ENCODE data around the gene KIFAP3.

DNA sequence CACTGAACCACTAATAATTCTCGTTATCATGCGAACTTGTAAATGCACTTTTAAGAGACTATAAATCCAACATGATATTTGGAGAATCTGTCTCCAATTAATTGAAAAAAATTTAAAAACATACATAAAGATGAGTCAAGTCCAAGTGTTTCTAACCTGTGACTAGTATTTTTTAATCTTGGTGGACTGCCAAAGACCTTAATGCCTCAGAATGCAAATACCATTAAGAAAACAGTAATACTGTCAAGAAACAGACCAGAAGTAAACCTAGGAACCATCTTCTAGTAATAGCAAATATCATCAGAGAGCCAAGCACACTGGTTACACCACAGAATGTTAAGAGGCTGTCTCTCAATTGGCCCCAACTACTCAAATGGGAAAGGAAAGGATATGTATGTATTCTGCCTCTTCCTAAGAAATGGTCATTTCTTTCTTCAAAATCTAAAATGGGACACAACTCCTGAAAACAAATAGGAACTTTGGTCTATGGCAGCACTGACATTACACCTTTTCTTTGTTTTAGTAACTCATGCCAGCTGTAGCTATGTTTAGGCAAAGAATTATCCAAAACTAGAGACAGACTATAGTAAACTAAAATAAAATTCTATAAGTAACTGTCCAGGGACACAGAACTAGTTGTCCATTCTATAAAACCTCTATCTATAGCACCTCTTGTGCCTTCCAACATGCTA lies 196.5 kb downstream of the KIFAP3 start:
- TF ChIP-seq, protein P1, sequence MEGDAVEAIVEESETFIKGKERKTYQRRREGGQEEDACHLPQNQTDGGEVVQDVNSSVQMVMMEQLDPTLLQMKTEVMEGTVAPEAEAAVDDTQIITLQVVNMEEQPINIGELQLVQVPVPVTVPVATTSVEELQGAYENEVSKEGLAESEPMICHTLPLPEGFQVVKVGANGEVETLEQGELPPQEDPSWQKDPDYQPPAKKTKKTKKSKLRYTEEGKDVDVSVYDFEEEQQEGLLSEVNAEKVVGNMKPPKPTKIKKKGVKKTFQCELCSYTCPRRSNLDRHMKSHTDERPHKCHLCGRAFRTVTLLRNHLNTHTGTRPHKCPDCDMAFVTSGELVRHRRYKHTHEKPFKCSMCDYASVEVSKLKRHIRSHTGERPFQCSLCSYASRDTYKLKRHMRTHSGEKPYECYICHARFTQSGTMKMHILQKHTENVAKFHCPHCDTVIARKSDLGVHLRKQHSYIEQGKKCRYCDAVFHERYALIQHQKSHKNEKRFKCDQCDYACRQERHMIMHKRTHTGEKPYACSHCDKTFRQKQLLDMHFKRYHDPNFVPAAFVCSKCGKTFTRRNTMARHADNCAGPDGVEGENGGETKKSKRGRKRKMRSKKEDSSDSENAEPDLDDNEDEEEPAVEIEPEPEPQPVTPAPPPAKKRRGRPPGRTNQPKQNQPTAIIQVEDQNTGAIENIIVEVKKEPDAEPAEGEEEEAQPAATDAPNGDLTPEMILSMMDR (conservative IDR thresholded peaks at IDR 0.05) = no peak
- no peak for TF ChIP-seq ZFX (IDR thresholded peaks at IDR 0.05)

Data from C4-2B (cell line).